Left renal pelvis (tissue), 4 donors: ENCODE data around the gene CIITA. TPM values are rescaled to one million over a fixed set of nuclear protein-coding genes. Genes with fewer than 3 reads are reported as not detected.
"Not testable (repeated sequence)": the region's sequence is repeated elsewhere in the genome, so short reads cannot be mapped to it uniquely, and the experiment has no call there.

Source experiments
- DNase-seq, 4 donors: peaks; one replicate each; pipeline ENCODE4 v3.0.0-alpha.2; 2013; ENCODE audit warnings: low read depth in 4 of 4, low spot score in 3 of 4
- polyA plus RNA-seq, 4 donors: library from polyadenylated mRNA; unstranded; fragments of 120-200 nt; gene quantifications; one replicate each; pipeline ENCODE4 v1.2.1, GENCODE V29; 2013; ENCODE audit not compliant: insufficient read length in 4 of 4

The CIITA gene, protein sequence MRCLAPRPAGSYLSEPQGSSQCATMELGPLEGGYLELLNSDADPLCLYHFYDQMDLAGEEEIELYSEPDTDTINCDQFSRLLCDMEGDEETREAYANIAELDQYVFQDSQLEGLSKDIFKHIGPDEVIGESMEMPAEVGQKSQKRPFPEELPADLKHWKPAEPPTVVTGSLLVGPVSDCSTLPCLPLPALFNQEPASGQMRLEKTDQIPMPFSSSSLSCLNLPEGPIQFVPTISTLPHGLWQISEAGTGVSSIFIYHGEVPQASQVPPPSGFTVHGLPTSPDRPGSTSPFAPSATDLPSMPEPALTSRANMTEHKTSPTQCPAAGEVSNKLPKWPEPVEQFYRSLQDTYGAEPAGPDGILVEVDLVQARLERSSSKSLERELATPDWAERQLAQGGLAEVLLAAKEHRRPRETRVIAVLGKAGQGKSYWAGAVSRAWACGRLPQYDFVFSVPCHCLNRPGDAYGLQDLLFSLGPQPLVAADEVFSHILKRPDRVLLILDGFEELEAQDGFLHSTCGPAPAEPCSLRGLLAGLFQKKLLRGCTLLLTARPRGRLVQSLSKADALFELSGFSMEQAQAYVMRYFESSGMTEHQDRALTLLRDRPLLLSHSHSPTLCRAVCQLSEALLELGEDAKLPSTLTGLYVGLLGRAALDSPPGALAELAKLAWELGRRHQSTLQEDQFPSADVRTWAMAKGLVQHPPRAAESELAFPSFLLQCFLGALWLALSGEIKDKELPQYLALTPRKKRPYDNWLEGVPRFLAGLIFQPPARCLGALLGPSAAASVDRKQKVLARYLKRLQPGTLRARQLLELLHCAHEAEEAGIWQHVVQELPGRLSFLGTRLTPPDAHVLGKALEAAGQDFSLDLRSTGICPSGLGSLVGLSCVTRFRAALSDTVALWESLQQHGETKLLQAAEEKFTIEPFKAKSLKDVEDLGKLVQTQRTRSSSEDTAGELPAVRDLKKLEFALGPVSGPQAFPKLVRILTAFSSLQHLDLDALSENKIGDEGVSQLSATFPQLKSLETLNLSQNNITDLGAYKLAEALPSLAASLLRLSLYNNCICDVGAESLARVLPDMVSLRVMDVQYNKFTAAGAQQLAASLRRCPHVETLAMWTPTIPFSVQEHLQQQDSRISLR
- 1 to 10 TPM; 2.3 to 6.7 (median 5.6) TPM for polyA plus RNA-seq

DNA sequence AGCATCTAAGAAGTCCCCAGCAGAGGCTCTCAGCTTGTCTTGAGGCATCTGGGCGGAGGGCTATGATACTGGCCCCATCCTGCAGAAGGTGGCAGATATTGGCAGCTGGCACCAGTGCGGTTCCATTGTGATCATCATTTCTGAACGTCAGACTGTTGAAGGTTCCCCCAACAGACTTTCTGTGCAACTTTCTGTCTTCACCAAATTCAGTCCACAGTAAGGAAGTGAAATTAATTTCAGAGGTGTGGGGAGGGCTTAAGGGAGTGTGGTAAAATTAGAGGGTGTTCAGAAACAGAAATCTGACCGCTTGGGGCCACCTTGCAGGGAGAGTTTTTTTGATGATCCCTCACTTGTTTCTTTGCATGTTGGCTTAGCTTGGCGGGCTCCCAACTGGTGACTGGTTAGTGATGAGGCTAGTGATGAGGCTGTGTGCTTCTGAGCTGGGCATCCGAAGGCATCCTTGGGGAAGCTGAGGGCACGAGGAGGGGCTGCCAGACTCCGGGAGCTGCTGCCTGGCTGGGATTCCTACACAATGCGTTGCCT is at the start of gene CIITA:
Gene CIITA, plus strand, starts transcription at position 404 of the 543 bp plus-strand sequence. Its CDS starts 129 bp downstream, at position 533.
- no peak for DNase-seq

DNA sequence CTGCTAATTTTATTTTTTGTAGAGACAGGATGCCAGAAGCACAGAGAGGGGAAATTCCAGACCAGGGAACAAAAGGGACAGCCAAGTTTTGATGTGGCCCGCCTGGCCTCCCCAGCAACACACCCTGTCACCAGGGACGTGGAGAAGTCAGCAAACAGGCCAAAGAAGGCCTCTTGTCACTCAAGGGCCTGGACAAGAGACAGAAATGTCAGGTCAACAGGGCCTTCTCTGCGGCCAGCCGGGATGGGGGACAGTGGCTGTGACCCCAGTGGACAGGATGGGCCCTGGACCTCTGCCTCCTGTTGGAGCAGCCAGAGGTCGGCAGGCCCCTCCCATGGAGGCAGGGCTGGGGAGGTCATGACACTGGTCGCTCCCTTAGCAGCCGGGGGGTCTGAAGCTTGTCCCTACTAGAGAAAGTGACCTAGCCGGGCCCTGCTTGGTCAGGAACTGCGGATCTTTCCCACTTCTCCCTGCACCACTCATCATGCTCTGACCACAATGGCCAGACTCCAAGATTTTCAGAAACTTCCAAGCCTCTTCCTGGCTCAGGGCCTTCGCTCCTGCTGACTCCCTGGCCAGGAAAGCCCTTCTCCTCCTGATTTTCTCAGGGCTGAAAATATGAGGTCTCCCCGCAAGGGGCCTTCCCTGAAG is 49.2 kb upstream of the CIITA start:
- DNase-seq: no peak

DNA sequence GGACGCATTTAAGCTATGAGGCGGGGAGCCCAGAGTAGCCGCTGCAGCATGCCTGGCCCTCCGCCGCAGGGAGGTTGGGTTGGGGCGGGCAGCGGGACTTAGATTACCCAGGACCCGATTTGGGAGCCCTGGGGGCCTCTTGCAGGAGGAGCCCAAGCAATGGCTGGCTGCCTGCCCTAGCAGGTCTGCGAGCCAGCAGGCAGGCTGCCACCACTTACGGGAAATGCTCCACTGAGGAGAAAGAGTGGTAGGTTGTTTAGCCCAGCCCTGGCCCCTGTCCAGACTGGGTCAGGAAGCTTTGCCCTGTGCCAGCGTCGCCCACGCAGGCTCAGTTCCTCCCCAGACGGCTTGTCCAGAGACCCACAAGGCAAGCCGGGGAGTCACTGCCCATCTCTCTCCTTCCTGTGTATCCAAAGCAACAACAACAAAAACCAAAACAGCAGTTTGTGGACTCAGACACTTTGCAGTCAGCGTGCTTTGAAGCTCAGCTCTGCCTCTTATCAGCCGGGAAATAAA is 48.1 kb upstream of the CIITA start:
- no peak for DNase-seq

DNA sequence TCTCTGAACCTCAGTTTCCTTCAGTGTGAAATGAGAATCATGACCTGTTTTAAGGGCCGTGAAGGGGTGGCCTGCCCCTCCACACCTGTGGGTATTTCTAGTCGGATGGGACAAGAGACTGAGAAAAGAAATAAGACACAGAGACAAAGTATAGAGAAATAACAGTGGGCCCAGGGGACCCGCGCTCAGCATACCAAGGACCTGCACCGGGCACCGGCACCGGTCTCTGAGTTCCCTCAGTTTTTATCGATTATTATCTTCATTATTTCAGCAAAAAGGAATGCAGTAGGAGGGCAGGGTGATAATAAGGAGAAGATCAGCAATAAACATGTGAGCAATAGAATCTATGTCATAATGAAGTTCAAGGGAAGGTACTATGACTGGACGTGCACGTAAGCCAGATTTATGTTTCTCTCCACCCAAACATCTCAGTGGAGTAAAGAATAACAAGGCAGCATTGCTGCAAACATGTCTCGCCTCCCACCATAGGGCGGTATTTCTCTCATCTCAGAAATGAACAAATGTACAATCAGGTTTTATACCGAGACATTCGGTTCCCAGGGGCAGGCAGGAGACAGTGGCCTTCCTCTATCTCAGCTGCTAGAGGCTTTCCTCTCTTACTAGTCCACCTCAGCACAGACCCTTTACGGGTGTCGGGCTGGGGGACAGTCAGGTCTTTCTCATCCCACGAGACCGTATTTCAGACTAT is 47.5 kb upstream of the CIITA start:
- not testable (repeated sequence) for DNase-seq

DNA sequence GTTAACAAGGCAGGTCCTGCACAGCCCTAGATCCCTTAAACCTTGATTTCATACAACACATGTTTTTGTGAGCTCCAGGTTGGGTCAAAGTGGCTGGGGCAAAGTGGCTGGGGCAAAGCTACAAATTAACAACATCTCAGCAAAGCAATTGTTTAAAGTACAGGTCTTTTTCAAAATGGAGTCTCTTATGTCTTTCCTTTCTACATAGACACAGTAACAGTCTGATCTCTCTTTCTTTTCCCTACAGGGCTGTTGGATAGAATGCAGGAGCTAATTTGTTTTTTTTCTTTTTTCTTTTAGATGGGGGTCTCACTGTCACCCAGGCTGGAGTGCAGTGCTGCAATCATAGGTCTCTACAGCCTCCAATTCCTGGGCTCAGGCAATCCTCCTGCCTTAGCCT is 46.8 kb upstream of the CIITA start:
- DNase-seq: not testable (repeated sequence)

DNA sequence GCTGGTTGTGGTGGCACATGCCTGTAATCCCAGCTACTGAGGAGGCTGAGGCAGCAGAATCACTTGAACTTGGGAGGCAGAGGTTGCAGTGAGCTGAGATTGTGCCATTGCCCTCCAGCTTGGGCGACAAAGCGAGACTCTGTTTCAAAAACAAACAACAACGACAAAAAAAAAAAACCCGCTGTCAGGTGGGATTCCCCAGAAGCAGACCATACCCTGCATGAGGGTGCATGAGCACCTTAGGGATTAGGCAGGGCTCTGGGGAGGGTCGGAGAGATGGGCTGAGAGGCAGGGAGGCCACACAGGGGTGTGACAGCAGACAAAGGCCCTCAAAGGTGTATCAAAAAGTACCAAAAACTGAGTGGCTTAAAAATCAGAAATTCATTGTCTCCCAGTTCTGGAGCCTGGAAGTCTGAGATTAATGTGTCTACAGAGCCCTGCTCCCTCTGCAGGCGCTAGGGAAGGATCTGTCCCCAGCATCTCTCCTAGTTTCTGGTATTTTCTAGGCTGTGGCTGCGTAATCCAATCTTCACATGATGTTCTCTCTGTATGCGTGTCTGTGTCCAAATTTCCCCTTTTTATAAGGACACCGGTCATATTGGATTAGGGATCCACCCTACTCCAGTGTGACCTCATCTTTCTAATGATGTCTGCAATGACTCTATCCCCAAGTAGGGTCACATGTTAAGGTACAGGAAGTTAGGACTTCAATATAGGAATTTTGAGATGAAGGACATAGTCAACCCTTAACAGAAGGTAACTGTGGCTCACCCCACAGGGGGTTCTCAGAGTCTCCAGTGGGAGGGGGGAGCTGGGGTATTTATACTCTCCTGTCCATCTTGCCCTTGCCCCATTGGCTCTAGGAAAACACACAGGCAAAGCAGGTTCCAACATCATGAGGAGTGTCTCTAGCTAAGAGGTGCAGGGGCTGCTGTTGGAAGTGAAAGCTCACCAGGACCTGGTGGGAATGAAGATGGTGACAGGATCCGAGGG is 44.8 kb upstream of the CIITA start:
- DNase-seq: no peak

DNA sequence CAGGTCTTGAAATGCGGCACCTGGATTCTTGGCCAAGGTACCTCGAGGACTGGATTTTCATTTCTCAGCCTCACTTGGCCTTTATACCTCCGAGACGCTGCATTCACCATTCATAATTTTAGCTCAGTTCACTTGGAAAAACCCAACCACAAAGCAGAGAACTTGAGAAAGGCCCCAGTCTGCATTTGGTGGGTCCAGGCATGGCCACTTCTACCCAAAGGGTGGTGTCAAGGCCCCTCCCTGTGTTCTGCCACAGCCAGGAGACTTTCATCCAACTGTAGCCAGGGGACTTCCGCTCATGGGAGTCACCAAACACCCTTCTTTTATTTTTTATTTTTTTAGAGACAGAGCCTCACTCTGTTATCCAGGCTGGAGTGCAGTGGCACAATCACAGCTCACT is 43.7 kb upstream of the CIITA start:
- no peak for DNase-seq

DNA sequence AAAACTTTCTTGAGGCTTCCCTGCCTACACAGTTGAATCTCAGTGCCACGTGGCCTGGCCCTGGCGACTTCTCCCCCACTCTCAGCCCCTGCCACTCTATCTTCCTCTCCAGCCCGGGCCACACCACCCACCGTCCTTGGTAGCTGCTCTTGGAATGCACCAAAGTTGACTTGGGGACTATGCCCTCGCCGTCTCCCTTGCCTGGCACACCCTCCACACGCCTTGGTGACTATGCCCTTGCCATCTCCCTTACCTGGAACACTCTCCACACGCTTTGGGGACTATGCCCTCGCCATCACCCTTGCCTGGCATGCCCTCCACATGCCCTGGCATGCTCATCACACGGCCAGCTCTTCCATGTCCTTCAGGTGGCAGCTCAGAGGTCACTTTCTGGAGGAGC is 42.9 kb upstream of the CIITA start:
- no peak for DNase-seq

DNA sequence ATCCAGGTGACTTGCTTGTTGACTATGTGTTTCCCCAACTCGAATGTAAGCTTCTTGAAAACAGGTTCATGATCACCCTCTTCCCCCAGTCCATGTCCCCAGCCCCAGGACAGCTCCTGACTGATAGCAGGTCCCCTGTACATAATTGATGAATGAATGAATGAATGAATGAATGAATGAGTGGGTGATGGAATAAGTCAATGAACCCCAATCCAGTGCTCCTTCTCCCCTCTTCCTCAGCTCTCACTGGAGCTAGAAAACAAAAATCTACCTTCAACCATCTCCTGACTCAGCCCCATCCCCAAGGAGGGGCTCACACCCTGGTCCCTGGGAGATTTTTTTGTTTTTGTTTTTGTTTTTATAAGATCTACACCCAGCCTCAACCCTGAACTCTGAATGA is 42.2 kb upstream of the CIITA start:
- no peak for DNase-seq

DNA sequence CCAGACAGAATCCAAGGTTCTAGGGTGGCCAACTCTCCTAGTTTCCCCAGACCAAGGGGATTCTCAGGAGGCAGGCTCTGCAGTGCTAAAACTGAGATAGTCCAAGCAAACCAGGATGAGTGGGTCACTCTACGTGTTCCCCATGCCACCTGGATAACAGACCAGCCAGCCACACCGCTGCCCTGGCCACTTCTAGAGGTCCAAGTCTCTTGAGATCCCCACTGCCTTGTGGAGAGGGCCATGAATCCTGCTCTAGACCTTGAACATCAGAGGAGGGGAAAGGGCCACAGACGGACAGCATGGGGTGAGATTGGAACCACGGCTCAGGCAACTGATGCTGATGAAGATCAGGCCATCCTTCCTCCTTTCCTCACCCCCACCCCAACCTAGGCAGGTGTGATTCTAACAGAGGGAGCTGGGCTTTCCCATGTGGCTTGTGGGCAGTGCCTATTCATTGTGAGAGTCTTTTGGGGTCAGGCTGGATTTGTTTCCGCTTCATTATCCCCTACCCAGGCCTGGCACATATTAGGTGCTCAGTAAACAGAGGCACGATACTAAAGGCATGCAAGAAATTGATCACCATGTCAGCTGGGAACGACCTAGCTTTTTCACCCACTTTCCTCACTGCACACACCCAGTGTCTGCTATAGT is 41.6 kb upstream of the CIITA start:
- no peak for DNase-seq

DNA sequence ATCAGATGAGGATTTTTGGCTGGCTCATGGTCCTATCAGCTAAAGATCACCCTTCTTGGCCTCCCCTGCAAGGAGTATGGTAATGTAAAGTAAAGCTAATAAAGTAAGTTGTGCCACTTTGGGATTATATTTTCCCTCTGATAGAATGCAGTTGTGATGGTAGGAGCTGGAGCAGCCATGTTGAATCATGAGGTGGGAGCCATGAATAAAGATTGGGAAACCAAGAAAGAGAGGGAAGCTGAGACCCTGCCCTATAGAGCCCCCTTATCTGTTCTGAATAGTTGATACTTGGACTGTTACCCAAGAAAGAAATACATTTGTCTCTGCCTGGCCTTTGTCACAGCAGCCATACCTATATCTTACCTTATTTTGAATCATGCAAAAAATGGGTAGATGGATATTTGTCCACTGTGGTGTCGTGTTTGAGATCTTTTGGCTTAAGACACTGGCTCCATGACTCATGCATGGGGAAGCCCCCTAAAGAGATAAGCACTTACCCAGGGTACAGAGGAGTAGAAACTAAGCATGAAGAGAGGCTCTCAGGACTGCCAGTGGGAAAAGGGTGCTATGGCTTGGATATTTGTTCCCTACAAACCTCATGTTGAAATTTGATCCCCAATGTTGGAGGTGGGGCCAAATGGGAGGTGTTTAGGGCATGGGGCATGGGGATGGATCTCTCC is 40.7 kb upstream of the CIITA start:
- no peak for DNase-seq

DNA sequence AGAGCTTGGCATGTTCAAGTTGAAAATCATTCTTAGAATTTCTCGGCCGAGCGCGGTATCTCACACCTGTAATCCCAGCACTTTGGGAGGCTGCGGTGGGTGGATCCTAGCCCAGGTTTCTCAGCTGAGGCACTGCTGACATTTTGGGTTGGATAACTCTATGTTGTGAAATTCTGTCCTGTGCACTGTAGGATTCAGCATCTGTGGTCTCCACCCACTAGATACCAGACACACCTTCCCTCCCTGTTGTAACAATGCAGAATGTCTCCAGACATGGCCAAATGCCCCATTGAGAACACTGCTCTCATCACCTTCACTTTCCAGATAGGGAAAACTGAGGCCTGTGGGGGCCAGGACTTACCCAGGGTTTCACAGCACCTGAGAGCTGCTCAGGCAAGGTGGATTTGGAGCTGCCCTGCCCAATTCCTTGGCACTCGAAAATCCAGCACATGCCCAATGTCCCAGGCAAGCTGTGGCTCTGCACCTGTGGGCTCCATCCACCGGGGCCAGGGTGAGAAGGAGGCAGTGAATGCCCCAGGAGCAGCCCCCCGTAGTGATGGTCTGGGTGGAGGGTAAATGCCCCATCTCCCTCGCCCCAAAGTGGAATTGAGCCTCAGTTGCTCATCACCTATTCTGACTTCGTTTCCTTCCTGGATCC is 38.3 kb upstream of the CIITA start:
- DNase-seq: no peak

DNA sequence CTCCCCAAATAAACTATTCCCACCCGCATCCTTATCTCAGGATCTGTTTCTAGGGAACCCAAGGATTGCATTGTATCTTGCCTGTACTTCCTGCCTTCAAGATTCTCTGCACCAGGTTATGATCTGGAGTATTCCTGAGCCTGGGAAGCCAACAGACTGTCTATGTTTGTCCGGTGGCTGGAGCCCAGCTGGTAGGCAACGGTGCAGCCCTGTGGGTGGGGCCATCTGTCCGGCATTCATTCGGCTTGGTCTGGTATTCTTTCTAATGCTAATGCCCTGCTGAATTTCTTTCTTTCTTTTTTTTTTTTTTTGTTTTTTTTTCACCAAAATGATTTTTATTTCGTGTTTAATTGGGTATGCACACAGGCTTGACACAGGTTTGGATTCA is 37.7 kb upstream of the CIITA start:
- DNase-seq: no peak

DNA sequence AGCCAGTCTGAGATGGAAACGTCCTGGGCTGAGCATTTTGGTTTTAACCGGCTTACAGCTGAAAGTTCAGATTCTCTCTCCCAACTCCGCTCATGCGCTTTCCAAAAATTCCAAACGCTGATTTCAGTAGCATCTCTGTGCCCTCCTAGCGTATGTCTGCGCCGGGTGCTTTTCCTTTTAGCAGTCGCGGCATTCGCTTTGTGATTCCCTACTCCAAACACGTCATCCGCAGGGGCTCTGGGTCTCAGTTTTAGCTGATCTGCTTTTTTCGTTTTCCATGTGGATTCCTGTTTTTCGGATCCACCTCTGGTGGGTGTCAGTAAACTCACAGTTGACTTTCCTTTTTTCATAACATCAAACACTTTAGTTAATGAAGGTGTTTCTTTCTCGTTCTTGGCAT is 36.3 kb upstream of the CIITA start:
- DNase-seq: no peak

DNA sequence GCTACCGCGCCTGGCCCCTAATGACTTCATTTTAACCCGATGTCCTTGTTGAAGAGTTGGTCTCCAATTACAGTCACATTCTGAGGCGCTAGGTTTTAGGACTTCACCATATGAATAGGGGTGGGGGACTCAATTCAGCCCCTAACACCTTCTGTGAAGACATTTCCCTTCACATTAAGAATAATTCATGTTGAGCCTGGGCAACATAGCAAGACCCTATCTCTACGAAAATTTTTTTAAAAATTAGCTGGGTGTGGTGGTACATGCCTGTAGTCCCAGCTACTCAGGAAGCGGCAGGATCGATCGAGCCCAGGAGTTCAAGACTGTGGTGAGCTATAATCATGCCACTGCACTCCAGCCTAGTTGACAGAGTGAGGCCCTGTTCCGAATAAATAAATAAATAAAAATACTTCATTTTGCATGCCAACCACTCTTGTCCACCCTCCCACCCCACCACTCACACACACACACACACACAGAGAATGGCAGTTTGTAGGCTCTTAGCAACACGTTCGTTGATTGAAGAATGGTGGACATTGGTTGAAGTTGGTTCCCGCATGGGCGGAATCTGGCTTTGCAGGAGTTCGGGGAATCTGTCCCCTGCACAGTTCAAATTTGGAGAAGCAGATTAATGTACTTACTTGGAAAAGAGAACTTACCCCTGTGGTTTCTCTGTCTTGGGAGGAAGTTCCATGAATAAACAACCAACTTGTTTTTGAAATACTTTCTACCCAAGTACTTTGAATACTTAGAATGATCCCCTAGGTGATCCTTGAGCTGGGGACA is 30.6 kb upstream of the CIITA start:
- DNase-seq: no peak

DNA sequence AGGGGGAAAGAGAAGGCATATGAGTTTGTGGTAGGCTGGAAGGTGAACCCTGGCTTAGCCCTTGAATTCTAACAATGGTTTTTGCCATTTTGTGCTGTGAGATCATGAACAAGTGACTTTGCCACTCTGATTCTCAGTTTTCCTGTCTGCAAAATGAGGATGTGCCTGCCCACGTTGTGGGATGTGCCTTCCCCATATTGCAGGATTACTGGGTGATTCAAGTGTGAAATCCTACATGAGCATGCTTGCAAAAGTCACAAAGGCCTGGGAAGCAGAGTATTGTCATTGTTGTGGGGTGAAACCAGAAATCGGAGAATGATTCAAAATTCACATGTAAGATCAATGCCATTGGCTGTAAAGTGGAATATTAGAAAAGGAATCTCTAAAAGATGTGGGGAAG is 29.8 kb upstream of the CIITA start:
- DNase-seq: no peak
